GM03348 (cell line): ENCODE data around the gene WDR75.
"Not testable (repeated sequence)": the region's sequence is repeated elsewhere in the genome, so short reads cannot be mapped to it uniquely, and the experiment has no call there.

ENCODE experiments used
- DNase-seq: peaks from one replicate; pipeline ENCODE4 v3.0.0; 2012; ENCODE audit warnings: low spot score

WDR75 gene

GRCh38 chr2:189441709-189442074 is 418 bp downstream of the WDR75 start:
- no peak for DNase-seq

GRCh38 chr2:189442468-189442867 is 1.2 kb downstream of the WDR75 start:
- no peak for DNase-seq

GRCh38 chr2:189444322-189444721 is 3.0 kb downstream of the WDR75 start:
- no peak for DNase-seq

- no peak for DNase-seq
These were observed 5.5 kb downstream of the WDR75 start for GRCh38 chr2:189446780-189447179.

GRCh38 chr2:189454009-189454408 is 12.7 kb downstream of the WDR75 start:
- no peak for DNase-seq

- no peak for DNase-seq
These were observed 23.8 kb downstream of the WDR75 start for GRCh38 chr2:189465076-189465475.

- no peak for DNase-seq
These were observed 24.2 kb downstream of the WDR75 start for GRCh38 chr2:189465478-189465877.

- no peak for DNase-seq
These were observed 24.8 kb downstream of the WDR75 start for GRCh38 chr2:189466046-189466445.

GRCh38 chr2:189466656-189467055 is 25.4 kb downstream of the WDR75 start:
- peak; percentile 33 for DNase-seq

- DNase-seq: no peak
These were observed 25.9 kb downstream of the WDR75 start for GRCh38 chr2:189467160-189467559.

GRCh38 chr2:189467593-189467992 is 26.3 kb downstream of the WDR75 start:
- DNase-seq: no peak

GRCh38 chr2:189474526-189474925 is 33.3 kb downstream of the WDR75 start:
- no peak for DNase-seq

GRCh38 chr2:189477756-189478155 is 36.5 kb downstream of the WDR75 start:
- DNase-seq: no peak

- DNase-seq: not testable (repeated sequence)
These were observed 37.0 kb downstream of the WDR75 start for GRCh38 chr2:189478289-189478688.

- no peak for DNase-seq
These were observed 39.8 kb downstream of the WDR75 start for GRCh38 chr2:189481071-189481470.

- DNase-seq: no peak
These were observed 42.3 kb downstream of the WDR75 start for GRCh38 chr2:189483571-189483970.

- DNase-seq: no peak
These were observed 42.9 kb downstream of the WDR75 start for GRCh38 chr2:189483980-189484740.

GRCh38 chr2:189485146-189485545 is 43.9 kb downstream of the WDR75 start:
- no peak for DNase-seq

GRCh38 chr2:189486237-189486770 is 45.0 kb downstream of the WDR75 start:
- no peak for DNase-seq

GRCh38 chr2:189487283-189488007 is 46.2 kb downstream of the WDR75 start:
- DNase-seq: no peak

- no peak for DNase-seq
These were observed 46.7 kb downstream of the WDR75 start for GRCh38 chr2:189488008-189488310.

GRCh38 chr2:189492451-189492850 is 51.2 kb downstream of the WDR75 start:
- peak; percentile 16 for DNase-seq

GRCh38 chr2:189498205-189498604 is 56.9 kb downstream of the WDR75 start:
- DNase-seq: no peak

- no peak for DNase-seq
These were observed 57.9 kb downstream of the WDR75 start for GRCh38 chr2:189499137-189499536.
